Measurements from ENCODE around the gene CNN2.

Gene CNN2

GRCh38 chr19:988081-988480, 38.3 kb upstream of the CNN2 start:
- no peak for TF ChIP-seq ZFX (IDR thresholded peaks at IDR 0.05)
- no peak for TF ChIP-seq CTCF (conservative IDR thresholded peaks at IDR 0.05)
- H3K27ac ChIP-seq = no peak overlapping the region

- no peak for TF ChIP-seq ZFX (IDR thresholded peaks at IDR 0.05)
- TF ChIP-seq CTCF (conservative IDR thresholded peaks at IDR 0.05) = no peak
- H3K27ac ChIP-seq = no peak overlapping the region
These were observed 37.9 kb upstream of the CNN2 start for GRCh38 chr19:988510-988909.

DNA sequence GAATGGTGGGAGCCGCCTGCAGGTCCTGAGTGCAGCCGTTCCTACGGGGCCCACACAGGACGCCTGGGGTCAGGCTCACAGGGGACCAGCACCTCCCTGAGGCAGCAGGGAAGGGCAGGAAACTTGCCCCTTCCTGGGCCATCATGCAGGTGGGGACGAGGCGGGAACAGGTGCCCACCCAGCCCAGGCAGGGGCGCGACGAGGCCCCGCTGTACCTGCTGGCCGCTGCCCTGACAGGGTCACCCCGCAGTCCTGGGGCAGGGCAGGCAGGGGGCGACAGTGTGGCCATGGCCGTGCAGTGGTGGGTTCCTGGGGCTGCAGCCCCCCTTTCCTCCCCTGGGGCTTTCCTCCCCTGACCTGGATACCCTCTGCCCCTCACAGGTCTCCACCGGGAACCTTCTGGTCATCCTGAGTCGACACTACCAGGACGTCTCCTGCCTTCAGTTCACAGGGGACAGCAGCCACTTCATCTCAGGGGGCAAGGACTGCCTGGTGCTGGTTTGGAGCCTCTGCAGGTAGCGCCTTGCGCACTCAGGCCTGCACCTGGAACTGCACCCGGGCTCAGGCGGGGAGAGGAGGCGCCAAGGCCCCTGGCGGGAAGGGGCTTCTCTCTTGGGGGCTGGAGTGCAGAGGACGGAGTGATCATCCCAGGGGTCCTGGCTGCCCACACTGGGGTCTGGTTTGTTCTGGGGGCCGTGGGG, 36.9 kb upstream of the CNN2 start:
- no peak; the same call in 1 of the 2 replicates for TF ChIP-seq CTCF (conservative IDR thresholded peaks at IDR 0.05)
- TF ChIP-seq ZFX (IDR thresholded peaks at IDR 0.05) = no peak
- H3K27ac ChIP-seq = no peak overlapping the region

DNA sequence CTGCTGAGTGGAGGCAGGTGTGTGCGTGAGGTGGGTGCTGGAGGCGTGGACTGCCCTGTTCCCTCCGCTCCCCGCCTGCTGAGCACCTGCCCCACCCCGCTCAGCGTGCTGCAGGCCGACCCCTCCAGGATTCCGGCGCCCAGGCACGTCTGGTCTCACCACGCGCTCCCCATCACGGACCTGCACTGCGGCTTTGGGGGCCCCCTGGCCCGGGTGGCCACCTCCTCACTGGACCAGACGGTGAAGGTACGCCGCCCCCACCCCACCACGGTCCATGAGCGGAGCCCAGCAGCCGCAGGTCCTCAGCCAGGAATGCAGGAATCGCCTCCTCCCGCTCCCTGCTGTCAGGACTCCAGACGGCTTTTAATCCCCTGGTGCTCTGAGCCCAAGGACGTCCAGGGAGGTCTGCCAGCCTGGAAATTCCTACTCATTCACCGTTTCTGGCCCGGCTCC, 36.3 kb upstream of the CNN2 start:
- H3K27ac ChIP-seq = no peak overlapping the region
- TF ChIP-seq ZFX (IDR thresholded peaks at IDR 0.05) = no peak
- no peak for TF ChIP-seq CTCF (conservative IDR thresholded peaks at IDR 0.05)

DNA sequence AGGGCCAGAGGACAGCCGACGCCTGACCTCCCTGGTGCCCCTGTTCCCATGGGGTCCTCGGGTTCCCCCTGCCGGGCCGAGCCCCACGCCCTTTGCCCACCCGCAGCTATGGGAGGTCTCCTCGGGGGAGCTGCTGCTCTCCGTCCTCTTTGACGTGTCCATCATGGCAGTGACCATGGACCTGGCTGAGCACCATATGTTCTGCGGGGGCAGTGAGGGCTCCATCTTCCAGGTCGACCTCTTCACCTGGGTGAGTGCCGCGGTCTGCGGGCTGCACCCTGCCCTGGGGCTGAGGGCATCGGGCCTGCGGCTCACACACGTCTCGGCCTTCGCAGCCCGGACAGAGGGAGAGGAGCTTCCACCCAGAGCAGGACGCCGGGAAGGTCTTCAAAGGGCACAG, 35.7 kb upstream of the CNN2 start:
- TF ChIP-seq CTCF (conservative IDR thresholded peaks at IDR 0.05) = no peak
- TF ChIP-seq ZFX (IDR thresholded peaks at IDR 0.05) = no peak
- H3K27ac ChIP-seq = no peak overlapping the region

DNA sequence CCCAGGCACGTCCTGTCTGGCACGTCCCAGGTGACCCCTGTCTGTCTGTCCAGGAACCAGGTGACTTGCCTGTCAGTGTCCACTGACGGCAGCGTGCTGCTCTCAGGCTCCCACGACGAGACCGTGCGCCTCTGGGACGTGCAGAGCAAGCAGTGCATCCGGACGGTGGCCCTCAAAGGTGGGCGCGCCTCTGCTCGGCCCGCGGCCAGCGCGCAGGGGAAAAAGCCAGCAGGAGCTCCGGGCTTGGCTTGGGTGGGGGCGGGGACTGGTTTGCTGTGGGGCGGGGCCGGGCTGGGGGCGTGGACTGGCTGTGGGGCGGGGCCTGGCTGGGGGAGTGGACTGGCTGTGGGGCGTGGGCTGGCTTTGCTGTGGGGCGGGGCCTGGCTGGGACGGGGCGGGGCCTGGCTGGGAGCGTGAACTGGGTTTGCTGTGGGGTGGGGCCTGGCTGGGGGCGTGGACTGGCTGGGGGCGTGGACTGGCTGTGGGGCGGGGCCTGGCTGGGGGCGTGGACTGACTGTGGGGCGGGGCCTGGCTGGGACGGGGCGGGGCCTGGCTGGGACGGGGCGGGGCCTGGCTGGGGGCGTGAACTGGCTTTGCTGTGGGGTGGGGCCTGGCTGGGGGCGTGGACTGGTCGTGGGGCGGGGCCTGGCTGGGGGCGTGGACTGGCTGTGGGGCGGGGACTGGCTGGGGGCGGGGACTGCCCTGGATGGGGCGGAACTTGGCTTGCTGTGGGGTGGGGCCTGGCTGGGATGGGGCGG, 35.1 kb upstream of the CNN2 start:
- no peak overlapping the region for H3K27ac ChIP-seq
- TF ChIP-seq ZFX (IDR thresholded peaks at IDR 0.05) (no peak), CTCF (conservative IDR thresholded peaks at IDR 0.05) (no peak)

GRCh38 chr19:991932-992669, 34.3 kb upstream of the CNN2 start:
- TF ChIP-seq ZFX (IDR thresholded peaks at IDR 0.05) (no peak), CTCF (conservative IDR thresholded peaks at IDR 0.05) (no peak)
- no peak overlapping the region for H3K27ac ChIP-seq
